BE2C (cell line): Measurements from ENCODE around the gene GTPBP6.
"Not testable (repeated sequence)": the region's sequence is repeated elsewhere in the genome, so short reads cannot be mapped to it uniquely, and the experiment has no call there.

Experiments used
- DNase-seq: peaks from one replicate; pipeline ENCODE4 v3.0.0-alpha.2; 2020
- H3K27me3 ChIP-seq: fragments of 250-450 bp; sonication (Bioruptor Pico); 2 replicates; pipeline ENCODE4 v1.5.1; 2020; ENCODE audit warnings: mild to moderate bottlenecking
- H3K36me3 ChIP-seq: fragments of 250-450 bp; sonication (Bioruptor Pico); 2 replicates; pipeline ENCODE4 v1.5.1; 2020; ENCODE audit warnings: mild to moderate bottlenecking
- H3K4me1 ChIP-seq: fragments of 250-450 bp; sonication (Bioruptor Pico); 2 replicates; pipeline ENCODE4 v1.5.1; 2020
- H3K4me3 ChIP-seq: 2 replicates; pipeline ENCODE4 v1.5.1; 2011; ENCODE audit warnings: low read depth, low read length
- H3K9me3 ChIP-seq: fragments of 250-450 bp; sonication (Bioruptor Pico); 2 replicates; pipeline ENCODE4 v1.5.1; 2020
- TF ChIP-seq, protein P1 (sequence below): IDR thresholded peaks from 2 replicates; pipeline ENCODE4 v1.5.1; 2012; ENCODE audit warnings: mild to moderate bottlenecking, low read depth, low read length

The GTPBP6 gene

DNA sequence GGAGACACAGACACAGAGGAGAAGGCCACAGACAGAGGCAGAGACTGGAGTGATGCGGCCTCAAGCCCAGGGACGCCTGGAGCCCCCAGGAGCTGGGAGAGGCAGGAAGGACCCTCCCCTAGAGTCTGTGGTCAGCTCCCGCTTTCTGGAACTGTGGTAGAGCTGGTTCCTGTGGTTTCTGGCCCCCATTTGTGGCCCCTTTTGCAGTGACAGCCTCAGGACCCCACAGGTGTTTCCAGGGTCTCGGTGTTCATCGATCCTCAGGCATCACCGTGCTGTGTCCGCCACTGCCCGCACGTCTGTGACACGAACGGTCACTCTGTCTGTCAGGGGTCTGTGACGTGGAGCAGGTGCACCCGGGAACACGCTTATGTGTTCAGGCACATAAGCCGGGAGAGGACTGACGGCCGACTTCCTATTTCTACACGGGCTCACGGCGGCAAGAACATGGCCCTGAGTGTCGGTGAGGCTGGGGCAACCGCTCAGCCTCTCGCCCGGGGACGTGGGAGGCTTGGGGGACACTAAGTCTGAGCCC lies 7.9 kb downstream of the GTPBP6 start:
- H3K36me3 ChIP-seq = peaks cover 19% of the 10 kb centered on the region
- H3K4me1 ChIP-seq = no peaks in the 10 kb centered on the region
- H3K4me3 ChIP-seq = no peak overlapping the region
- DNase-seq = no peak
- TF ChIP-seq, protein P1, sequence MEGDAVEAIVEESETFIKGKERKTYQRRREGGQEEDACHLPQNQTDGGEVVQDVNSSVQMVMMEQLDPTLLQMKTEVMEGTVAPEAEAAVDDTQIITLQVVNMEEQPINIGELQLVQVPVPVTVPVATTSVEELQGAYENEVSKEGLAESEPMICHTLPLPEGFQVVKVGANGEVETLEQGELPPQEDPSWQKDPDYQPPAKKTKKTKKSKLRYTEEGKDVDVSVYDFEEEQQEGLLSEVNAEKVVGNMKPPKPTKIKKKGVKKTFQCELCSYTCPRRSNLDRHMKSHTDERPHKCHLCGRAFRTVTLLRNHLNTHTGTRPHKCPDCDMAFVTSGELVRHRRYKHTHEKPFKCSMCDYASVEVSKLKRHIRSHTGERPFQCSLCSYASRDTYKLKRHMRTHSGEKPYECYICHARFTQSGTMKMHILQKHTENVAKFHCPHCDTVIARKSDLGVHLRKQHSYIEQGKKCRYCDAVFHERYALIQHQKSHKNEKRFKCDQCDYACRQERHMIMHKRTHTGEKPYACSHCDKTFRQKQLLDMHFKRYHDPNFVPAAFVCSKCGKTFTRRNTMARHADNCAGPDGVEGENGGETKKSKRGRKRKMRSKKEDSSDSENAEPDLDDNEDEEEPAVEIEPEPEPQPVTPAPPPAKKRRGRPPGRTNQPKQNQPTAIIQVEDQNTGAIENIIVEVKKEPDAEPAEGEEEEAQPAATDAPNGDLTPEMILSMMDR = no peak
- H3K9me3 ChIP-seq = no peaks in the 10 kb centered on the region
- no peaks in the 10 kb centered on the region for H3K27me3 ChIP-seq

DNA sequence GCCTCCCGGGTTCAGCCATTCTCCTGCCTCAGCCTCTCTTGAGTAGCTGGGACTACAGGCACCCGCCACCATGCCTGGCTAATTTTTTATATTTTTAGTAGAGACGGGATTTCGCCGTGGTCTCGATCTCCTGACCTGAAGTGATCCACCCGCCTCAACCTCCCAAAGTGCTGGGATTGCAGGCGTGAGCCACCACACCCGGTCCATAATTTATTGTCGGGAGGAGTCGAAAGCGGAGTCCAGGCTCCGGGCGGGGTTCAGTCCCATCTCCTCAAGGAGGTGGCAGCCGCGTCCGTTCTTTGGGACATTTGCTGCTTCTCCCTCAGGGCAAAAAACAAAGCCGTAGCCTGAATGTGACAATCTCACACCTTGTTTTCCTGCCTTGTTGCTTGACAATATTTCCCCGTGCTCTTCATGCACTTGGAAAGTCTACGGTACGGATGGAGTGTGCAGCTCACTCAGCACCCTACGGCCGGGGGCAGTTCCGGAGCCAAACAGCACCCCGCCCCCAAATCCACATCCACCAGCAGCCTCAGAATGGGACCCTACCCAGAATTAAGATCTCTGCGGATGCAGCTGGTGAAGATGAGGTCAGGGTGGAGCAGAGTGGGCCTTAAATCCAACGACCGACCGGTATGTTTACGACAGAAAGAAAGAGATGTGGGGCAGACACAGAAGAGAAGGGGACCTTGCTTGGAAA lies 9.6 kb downstream of the GTPBP6 start:
- Histone ChIP-seq H3K4me3 (no peak overlapping the region), H3K4me1 (no peaks in the 10 kb centered on the region), H3K9me3 (no peaks in the 10 kb centered on the region), H3K27me3 (no peaks in the 10 kb centered on the region), H3K36me3 (peaks cover 12% of the 10 kb centered on the region)
- TF ChIP-seq, protein P1 = no peak
- DNase-seq = no peak

DNA sequence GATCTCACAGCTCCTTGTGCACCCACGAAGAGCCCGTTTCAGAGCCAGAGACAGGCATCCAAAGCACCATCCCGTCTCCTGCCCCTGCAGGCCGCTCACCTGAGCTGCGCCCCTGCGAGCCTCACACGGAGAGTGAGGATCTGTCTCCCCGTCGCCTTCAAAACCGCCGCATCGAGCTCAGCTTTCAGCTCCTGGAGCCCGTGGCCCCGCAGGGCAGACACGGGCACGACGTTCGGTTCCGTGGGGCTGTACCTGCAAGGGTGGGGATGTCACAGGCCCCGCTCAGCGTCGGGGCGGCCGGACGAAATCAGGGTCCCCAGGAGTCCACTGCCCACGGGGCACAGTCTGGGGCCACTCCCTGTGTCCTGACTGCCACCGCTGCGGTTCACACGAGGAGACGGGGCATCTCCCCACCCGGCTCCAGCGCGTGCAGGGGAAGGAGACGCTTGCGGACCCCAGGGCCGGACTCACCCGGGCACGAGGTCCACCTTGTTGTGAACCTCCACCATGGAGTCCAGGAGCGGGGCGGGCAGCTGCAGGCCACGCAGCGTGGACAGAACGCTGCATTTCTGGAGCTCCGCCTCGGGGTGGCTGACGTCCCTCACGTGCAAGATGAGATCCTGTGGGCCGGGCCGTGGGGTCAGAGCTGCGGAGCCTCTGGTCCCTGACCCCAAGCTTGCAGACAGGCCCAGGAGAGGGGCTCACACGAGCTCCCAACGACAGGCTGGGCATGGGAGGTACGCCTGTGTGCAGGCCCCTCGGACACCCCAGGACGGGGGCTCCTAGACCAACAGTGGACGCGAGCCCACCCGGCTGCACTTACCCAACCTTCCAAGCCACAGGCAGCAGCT lies 11.1 kb downstream of the GTPBP6 start:
- DNase-seq = no peak
- TF ChIP-seq, protein P1 = no peak
- no peaks in the 10 kb centered on the region for H3K9me3 ChIP-seq
- no peak overlapping the region for H3K4me3 ChIP-seq
- no peaks in the 10 kb centered on the region for H3K4me1 ChIP-seq
- H3K36me3 ChIP-seq = peaks cover 12% of the 10 kb centered on the region
- H3K27me3 ChIP-seq = no peaks in the 10 kb centered on the region

DNA sequence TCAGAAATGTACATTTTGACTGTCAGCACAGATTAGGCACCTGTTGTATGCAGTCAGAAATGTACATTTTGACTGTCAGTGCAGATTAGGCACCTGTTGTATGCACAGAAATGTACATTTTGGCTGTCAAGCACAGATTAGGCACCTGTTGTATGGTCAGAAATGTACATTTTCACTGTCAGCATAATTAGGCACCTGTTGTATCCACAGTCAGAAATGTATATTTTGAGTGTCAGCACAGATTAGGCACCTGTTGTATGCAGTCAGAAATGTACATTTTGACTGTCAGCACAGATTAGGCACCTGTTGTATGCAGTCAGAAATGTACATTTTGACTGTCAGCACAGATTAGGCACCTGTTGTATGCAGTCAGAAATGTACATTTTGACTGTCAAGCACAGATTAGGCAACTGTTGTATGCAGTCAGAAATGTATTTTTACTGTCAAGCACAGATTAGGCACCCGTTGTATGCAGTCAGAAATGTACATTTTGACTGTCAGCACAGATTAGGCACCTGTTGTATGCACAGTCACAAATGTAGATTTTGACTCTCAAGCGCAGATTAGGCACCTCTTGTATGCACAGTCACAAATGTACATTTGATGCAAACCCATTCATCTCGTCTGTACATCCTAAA lies 11.9 kb downstream of the GTPBP6 start:
- H3K4me3 ChIP-seq, H3K9me3 ChIP-seq, H3K27me3 ChIP-seq, DNase-seq, H3K4me1 ChIP-seq: not testable (repeated sequence)
- H3K36me3 ChIP-seq = peaks cover 12% of the 10 kb centered on the region

DNA sequence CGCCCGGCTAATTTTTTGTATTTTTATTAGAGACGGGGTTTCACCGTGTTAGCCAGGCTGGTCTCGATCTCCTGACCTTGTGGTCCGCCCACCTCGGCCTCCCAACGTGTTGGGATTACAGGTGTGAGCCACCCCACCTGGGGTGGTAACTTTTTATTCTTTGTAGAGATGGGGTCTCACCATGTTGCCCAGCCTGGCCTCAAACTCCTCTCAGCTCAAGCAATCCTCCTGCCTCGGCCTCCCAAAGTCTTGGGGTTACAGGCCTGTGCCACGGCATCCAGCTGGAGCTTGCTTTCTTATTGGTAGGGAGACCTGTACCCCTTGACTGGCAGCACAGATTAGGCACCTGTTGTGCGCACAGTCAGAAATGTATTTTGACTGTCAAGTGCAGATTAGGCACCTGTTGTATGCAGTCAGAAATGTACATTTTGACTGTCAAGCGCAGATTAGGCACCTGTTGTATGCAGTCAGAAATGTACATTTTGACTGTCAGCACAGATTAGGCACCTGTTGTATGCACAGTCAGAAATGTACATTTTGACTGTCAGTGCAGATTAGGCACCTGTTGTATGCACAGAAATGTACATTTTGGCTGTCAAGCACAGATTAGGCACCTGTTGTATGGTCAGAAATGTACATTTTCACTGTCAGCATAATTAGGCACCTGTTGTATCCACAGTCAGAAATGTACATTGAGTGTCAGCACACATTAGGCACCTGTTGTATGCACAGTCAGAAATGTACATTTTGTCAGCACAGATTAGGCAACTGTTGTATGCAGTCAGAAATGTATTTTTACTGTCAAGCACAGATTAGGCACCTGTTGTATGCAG lies 12.6 kb downstream of the GTPBP6 start:
- H3K4me1 ChIP-seq, DNase-seq, H3K4me3 ChIP-seq, H3K27me3 ChIP-seq, H3K9me3 ChIP-seq, H3K36me3 ChIP-seq: not testable (repeated sequence)

DNA sequence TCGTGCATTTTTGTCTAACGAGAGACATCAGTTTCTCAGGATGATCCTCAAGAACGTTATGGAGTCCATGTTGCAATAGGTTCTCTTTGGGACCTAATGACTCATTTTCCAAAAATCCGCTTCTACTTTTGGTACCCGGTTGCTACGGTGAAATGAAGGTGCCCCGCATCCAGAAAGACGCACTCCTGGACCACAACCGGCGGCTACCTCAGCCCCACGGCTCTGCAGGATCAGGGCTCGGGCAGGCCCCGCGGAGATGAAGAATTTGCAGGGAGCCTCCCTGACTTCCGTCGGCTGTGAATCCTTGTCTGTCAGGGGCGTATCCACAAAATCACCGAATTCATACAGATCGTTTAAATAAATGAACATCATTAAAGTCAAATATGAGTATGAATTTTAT lies 15.6 kb downstream of the GTPBP6 start:
- no peaks in the 10 kb centered on the region for H3K9me3 ChIP-seq
- peaks cover 9% of the 10 kb centered on the region for H3K36me3 ChIP-seq
- TF ChIP-seq, protein P1 = no peak
- no peaks in the 10 kb centered on the region for H3K27me3 ChIP-seq
- no peaks in the 10 kb centered on the region for H3K4me1 ChIP-seq
- no peak for DNase-seq
- no peak overlapping the region for H3K4me3 ChIP-seq
